Activated CD4-positive, alpha-beta T cell treated with anti-CD3 and anti-CD28 coated beads, Interleukin-2, amount 10 ng/mL, durations not matched to agents 7 days and 5 days (primary cell): ENCODE results near the gene TGOLN2. TPM values are rescaled to one million over a fixed set of nuclear protein-coding genes. Genes with fewer than 3 reads are reported as not detected.
"Not testable (repeated sequence)": the region's sequence is repeated elsewhere in the genome, so short reads cannot be mapped to it uniquely, and the experiment has no call there.

Experiments used
- CTCF ChIA-PET: fragments of 350-600 bp; sonication (Branson Sonifier 250); formaldehyde crosslinking; loops from one replicate; lab custom pipeline; 2021; ENCODE audit warnings: antibody characterized with exemption; lab: Charles Lee
- POLR2A ChIA-PET: fragments of 350-600 bp; sonication (Branson Sonifier 250); formaldehyde crosslinking; loops from one replicate; lab custom pipeline; 2021; ENCODE audit warnings: antibody characterized with exemption; lab: Charles Lee
- DNase-seq: peaks from one replicate; pipeline ENCODE4 v3.0.0-alpha.2; 2020
- H3K27ac Mint-ChIP-seq: one replicate; pipeline ENCODE4 v1.8.0; 2021; ENCODE audit warnings: mild to moderate bottlenecking, moderate library complexity, mixed read lengths
- H3K27me3 Mint-ChIP-seq: one replicate; pipeline ENCODE4 v1.8.0; 2021; ENCODE audit warnings: mixed read lengths
- H3K36me3 Mint-ChIP-seq: one replicate; pipeline ENCODE4 v1.8.0; 2021; ENCODE audit warnings: low read depth, mixed read lengths
- H3K4me1 Mint-ChIP-seq: one replicate; pipeline ENCODE4 v1.8.0; 2021; ENCODE audit warnings: mixed read lengths
- H3K4me3 Mint-ChIP-seq: one replicate; pipeline ENCODE4 v1.8.0; 2021; ENCODE audit warnings: mild to moderate bottlenecking, moderate library complexity, mixed read lengths
- H3K9me3 Mint-ChIP-seq: one replicate; pipeline ENCODE4 v1.8.0; 2021; ENCODE audit warnings: mixed read lengths
- total RNA-seq, 2 experiments: library from RNA; stranded (reverse); gene quantifications; one replicate each; pipeline ENCODE4 v1.2.3, GENCODE V29; 2021

Gene TGOLN2
- total RNA-seq, 2 experiments from 2014 or later: 127 to 130 TPM

DNA sequence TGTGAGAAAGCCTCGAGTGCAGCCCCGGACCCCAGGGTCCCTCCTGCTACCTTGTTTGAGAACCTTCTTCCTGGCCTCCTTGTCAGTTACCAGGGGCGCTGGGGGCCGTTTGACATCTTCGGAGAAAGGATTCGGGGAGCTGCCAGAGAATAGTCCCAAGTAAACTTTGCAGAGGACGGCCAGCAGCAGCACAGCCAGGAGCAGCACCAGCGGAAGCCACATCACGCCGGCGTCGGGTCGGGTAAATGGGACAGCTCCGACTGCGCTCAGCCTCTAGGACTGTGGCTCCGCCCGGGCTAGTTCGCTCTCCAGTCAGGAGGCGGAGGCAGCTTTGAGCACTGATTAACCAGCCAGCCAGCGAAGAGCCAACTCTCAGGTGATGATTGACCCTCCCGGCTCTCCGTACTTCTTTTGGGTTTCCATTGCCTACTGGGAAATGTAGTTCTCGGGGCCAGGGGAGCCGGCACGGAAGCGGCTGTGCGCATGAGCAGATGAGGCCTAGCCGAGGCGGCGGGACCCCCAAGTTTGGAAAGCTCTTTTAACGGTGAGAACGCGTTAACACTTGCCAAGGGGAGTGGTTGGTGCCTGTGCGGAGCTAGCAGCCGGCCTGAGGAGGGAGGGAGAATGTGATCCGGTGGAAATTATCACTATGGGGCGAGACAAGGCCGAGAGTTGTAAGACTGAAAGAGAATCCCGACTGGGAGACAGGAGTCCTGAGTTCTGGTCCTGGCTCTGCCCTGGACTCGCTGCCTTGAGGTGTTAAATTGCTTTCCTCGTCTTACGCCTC lies 26.7 kb upstream of the TGOLN2 start, which contains the start of the genes ELMOD3 and RETSAT:
TSS of gene ELMOD3 (plus strand) at position 484 of the 787 bp plus-strand sequence. CDS start 2,430 bp downstream, outside the sequence.
TSS of gene RETSAT (minus strand) at position 243 of the 787 bp plus-strand sequence. CDS start at position 222, 21 bp downstream.
- peaks cover 46% of the 10 kb centered on the region for H3K4me1 Mint-ChIP-seq
- peak within 1 kb of the TSS; percentile 96 for H3K27ac Mint-ChIP-seq
- H3K4me3 Mint-ChIP-seq: peak within 1 kb of the TSS; percentile 96
- no peaks in the 10 kb centered on the region for H3K9me3 Mint-ChIP-seq
- ChIA-PET CTCF (interaction anchor here (0.9 to 5.1 kb wide), 7 partner anchors 11 to 1114 kb away, joined by 3 to 27 read pairs (median 4); partner anchors contain the start of gene TGOLN2), POLR2A (interaction anchor here (0.7 to 1.6 kb wide), 3 partner anchors 20 to 206 kb away, joined by 3 to 4 read pairs (median 3); no protein-coding TSS in a partner anchor)
- H3K27me3 Mint-ChIP-seq: no peaks in the 10 kb centered on the region
- peak; percentile 100 for DNase-seq
- peaks cover 33% of the 10 kb centered on the region for H3K36me3 Mint-ChIP-seq

- no peaks in the 10 kb centered on the region for H3K27me3 Mint-ChIP-seq
- peak overlapping the region; percentile 96 for H3K27ac Mint-ChIP-seq
- DNase-seq: peak; percentile 17
- ChIA-PET POLR2A (interaction anchor here (0.6 to 1.6 kb wide), 3 partner anchors 20 to 207 kb away, joined by 3 to 4 read pairs (median 4); no protein-coding TSS in a partner anchor), CTCF (interaction anchor here (0.9 to 5.1 kb wide), 6 partner anchors 12 to 1114 kb away, joined by 3 to 27 read pairs (median 4); partner anchors contain the start of gene TGOLN2)
- peak overlapping the region; percentile 96 for H3K4me3 Mint-ChIP-seq
- H3K36me3 Mint-ChIP-seq: peaks cover 34% of the 10 kb centered on the region
- H3K4me1 Mint-ChIP-seq: peaks cover 44% of the 10 kb centered on the region
- no peaks in the 10 kb centered on the region for H3K9me3 Mint-ChIP-seq
Measured at GRCh38 chr2:85353876-85354285, 26.1 kb upstream of the TGOLN2 start.

GRCh38 chr2:85347599-85347998 lies 19.8 kb upstream of the TGOLN2 start:
- ChIA-PET POLR2A (no interaction called here), CTCF (interaction anchor here (1.3 kb wide), 1 partner anchor 9 kb away, joined by 4 read pairs; no protein-coding TSS in a partner anchor)
- DNase-seq: no peak
- no peak overlapping the region for H3K27ac Mint-ChIP-seq
- no peaks in the 10 kb centered on the region for H3K27me3 Mint-ChIP-seq
- H3K4me3 Mint-ChIP-seq: no peak overlapping the region
- no peaks in the 10 kb centered on the region for H3K9me3 Mint-ChIP-seq
- peaks cover 9% of the 10 kb centered on the region for H3K4me1 Mint-ChIP-seq
- peaks cover 29% of the 10 kb centered on the region for H3K36me3 Mint-ChIP-seq

DNA sequence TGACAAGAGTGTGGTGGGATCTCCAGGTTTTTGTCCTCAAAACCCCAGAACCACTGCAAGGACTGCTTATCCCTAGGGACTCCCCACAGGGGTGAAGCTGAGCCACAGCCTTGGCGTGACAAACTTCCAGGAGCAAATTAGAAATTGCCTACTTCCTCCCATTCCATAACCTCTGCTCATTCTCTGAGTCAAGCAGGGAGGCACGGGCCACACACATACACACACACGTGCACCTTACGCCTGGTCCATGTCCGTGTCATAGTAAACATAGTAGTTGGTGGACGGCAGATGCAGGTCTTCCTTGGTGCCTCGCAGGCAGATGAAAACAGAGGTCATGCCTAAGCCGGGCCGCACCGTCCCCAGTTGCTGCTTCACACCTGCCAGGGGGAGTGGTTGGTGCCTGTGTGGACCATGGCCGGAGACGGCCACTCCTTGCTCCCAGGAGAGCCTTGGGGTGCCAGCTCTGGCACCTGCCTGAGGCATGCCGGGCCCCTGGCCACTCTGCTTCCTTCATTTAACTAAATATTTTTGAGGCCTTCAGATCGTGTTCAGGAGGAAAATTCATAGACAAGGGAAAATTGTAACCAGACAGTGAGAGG lies 16.7 kb upstream of the TGOLN2 start:
- Mint-ChIP-seq H3K36me3 (peaks cover 19% of the 10 kb centered on the region), H3K27me3 (peaks cover 3% of the 10 kb centered on the region), H3K9me3 (no peaks in the 10 kb centered on the region), H3K27ac (no peak overlapping the region), H3K4me3 (no peak overlapping the region), H3K4me1 (no peaks in the 10 kb centered on the region)
- ChIA-PET POLR2A (no interaction called here), CTCF (interaction anchor here (1.2 kb wide), 1 partner anchor 21 kb away, joined by 4 read pairs; no protein-coding TSS in a partner anchor)
- no peak for DNase-seq

DNA sequence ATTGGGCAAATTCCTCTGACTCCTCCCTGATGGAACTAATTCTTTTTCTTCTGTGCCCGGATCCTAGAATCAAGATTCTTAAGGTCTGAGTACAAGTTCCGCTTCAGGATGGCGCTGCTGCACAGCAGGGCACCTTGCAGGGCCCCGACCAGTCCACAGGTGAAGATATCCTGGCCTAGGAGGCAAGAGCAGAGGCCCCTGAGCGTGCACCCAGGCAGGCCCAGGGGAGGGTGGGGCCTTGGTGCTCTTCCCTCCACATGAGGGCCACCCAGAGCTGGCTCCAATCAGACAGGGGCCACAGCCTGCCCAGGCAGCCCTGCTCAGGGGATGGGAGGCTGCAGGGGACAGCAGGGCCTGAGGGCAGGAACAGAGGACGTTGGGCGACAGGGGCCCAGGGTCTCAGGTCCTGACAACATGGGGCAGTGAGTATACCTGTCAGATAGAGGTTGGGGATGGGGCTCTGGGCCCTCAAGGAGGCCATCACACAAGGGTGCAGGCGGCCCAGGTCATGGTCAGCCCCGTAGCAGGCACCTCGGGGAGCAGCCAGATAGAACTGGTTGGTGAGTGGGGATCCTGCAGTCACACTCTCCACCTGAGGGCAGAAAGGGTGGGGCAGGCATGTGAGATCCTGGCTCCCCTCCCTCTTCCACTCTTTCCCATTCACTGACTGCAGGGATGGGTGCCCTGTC lies 15.6 kb upstream of the TGOLN2 start:
- H3K27ac Mint-ChIP-seq, POLR2A ChIA-PET, H3K27me3 Mint-ChIP-seq, H3K9me3 Mint-ChIP-seq, CTCF ChIA-PET, H3K4me1 Mint-ChIP-seq, DNase-seq, H3K4me3 Mint-ChIP-seq: not testable (repeated sequence)
- peaks cover 16% of the 10 kb centered on the region for H3K36me3 Mint-ChIP-seq

DNA sequence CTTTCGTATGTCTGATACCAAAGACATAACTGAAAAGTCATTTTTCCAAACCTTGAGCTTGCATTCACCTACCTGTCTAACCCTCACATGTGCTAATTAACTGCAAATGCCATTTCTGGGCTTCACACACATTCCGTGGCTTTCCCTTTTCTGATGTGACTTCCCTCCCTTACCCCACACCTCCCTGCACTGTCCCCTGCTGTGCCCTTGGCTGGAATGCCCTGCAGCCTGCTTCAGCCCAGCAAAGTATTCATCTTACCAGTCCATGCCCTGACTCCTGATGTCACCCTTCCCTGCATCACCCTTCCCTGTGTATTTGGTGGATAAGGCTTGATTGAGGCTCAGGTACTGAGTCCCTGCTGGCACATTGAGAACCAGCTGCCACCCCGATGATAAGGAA lies 14.4 kb upstream of the TGOLN2 start:
- POLR2A ChIA-PET: no interaction called here
- Mint-ChIP-seq H3K9me3 (no peaks in the 10 kb centered on the region), H3K4me1 (no peaks in the 10 kb centered on the region), H3K4me3 (no peak overlapping the region), H3K36me3 (peaks cover 10% of the 10 kb centered on the region), H3K27ac (no peak overlapping the region), H3K27me3 (peaks cover 13% of the 10 kb centered on the region)
- CTCF ChIA-PET: interaction anchor here (0.6 to 1.9 kb wide), 5 partner anchors 8 to 25 kb away, joined by 3 to 6 read pairs (median 4); no protein-coding TSS in a partner anchor
- DNase-seq: no peak

DNA sequence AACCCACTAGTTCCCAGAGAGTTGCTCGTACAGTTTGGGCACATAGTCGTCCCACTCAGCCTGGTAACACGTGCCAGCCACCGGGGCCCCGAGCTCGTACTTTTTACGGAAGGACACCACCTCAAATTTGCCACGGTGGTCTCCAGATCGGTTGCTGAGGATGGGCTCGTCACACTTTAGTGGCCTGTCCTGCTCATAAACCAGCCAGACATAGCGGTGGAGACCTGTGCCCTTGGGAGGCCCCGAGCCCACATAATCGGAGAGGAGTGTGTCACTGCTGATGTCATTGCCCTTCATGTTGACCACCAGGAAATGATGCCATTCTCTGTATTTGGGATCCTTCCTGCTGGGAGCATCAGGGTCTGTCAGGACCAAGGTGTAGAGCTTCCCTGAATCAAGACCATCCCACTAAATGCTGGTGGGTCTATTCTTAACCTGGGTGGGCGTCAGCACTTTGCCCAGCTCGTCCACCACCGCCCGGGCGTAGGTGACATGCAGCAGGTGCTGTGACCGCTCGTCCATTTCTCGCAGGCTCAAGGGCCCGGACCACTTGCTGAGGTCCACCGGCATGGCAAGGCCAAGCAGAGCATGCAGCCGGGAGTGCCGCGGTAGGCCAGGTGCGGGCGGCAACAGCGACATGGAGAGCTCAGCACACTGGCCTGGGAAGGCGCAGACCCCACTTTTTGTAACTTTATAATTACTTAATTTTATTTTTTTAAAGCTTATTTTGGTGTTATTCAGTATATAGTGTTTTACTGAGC lies 13.7 kb upstream of the TGOLN2 start:
- Mint-ChIP-seq H3K27ac (no peak overlapping the region), H3K4me1 (no peaks in the 10 kb centered on the region), H3K9me3 (no peaks in the 10 kb centered on the region), H3K36me3 (peaks cover 7% of the 10 kb centered on the region), H3K4me3 (no peak overlapping the region), H3K27me3 (peaks cover 14% of the 10 kb centered on the region)
- DNase-seq: no peak
- ChIA-PET POLR2A (no interaction called here), CTCF (interaction anchor here (1.1 to 1.9 kb wide), 4 partner anchors 9 to 26 kb away, joined by 3 to 6 read pairs (median 5); no protein-coding TSS in a partner anchor)

DNA sequence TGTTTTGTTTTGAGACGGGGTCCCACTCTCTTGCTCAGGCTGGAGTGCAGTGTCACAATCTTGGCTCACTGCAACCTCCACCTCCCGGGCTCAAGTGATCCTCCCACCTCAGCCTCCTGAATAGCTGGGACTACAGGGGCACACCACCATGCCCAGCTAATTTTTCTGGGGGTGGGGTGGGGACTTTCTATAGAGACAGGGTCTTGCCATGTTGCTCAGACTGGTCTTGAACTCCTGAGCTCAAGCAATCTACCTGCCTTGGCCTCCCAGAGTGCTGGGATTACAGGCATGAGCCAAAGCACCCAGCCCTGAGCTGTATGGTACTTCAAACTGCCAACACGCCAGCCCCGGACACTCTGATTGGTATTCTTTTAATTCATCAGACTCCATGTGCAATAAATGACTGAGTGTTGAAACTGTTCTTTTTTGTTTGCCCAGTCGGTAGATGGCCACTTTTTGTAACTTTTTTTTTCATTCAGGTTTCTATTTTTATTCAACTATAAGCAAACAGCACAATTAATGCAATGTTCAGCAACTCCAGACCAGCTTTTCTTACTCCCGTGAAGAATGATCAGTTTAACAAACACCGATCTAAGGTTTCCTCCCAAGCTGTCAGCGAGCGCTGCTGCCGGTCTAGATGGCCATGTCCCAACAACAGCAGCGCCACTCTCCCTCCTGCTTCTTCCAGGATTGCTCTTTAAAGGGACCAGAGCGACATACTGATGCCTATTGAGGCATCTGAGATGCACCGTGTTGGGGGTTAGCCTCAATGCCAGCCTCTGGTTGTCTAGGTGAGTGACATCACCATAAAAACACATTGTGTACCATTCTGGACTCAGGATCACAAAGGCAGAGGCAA lies 12.5 kb upstream of the TGOLN2 start:
- peaks cover 14% of the 10 kb centered on the region for H3K27me3 Mint-ChIP-seq
- H3K4me3 Mint-ChIP-seq: no peak overlapping the region
- ChIA-PET CTCF (interaction anchor here (1.9 to 2.9 kb wide), 2 partner anchors 8 to 12 kb away, joined by 6 to 10 read pairs; partner anchors contain the start of gene TGOLN2), POLR2A (interaction anchor here (0.7 kb wide), 1 partner anchor 198 kb away, joined by 4 read pairs; no protein-coding TSS in a partner anchor)
- H3K36me3 Mint-ChIP-seq: peaks cover 7% of the 10 kb centered on the region
- H3K27ac Mint-ChIP-seq: no peak overlapping the region
- DNase-seq: no peak
- no peaks in the 10 kb centered on the region for H3K4me1 Mint-ChIP-seq
- no peaks in the 10 kb centered on the region for H3K9me3 Mint-ChIP-seq

DNA sequence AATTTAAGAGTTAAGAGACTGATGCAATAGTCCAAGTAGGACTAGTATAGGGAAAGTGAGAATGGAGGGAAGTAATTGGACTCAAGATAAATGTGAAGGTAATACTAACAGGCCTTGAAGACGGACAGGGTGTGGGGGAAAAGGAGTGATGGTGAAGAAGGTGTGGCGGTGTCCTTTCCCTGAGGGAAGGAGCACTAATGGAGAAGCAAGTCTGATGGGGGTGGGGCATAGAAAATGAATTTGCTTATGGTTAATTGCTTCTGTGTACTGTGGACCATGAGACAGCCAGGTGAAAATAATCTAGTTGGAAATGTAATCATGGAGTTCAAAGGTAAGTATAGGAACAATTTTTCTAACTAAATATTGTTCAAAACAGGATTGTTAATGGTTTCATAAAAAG lies 7.1 kb upstream of the TGOLN2 start:
- ChIA-PET CTCF (interaction anchor here (1.6 kb wide), 1 partner anchor 16 kb away, joined by 7 read pairs; no protein-coding TSS in a partner anchor), POLR2A (interaction anchor here (1.1 kb wide), 1 partner anchor 19 kb away, joined by 4 read pairs; the partner anchor contains the start of genes ELMOD3 and RETSAT)
- no peak for DNase-seq
- Mint-ChIP-seq H3K9me3 (no peaks in the 10 kb centered on the region), H3K27me3 (peaks cover 14% of the 10 kb centered on the region), H3K4me1 (peaks cover 8% of the 10 kb centered on the region), H3K4me3 (no peak overlapping the region), H3K36me3 (no peaks in the 10 kb centered on the region), H3K27ac (no peak overlapping the region)

DNA sequence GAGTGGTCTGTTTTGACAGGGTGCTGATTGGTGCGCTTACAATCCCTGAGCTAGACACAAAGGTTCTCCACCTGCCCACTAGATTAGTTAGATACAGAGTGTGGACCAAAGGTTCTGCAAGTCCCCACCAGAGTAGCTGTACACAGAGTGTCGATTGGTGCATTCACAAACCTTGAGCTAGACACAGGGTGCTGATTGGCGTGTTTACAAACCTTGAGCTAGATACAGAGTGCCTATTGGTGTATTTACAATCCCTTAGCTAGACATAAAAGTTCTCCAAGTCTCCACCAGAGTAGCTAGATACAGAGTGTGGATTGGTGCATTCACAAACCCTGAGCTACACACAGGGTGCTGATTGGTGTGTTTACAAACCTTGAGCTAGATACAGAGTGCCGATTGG lies 6.1 kb upstream of the TGOLN2 start:
- H3K27ac Mint-ChIP-seq, DNase-seq, H3K27me3 Mint-ChIP-seq, H3K36me3 Mint-ChIP-seq, H3K9me3 Mint-ChIP-seq, H3K4me3 Mint-ChIP-seq, CTCF ChIA-PET: not testable (repeated sequence)
- POLR2A ChIA-PET: interaction anchor here (1.1 kb wide), 1 partner anchor 20 kb away, joined by 4 read pairs; the partner anchor contains the start of genes ELMOD3 and RETSAT
- peaks cover 14% of the 10 kb centered on the region for H3K4me1 Mint-ChIP-seq
